Mesendoderm (in vitro differentiated cells): ENCODE results near the gene ZNF664. TPM values are rescaled to one million over a fixed set of nuclear protein-coding genes. Genes with fewer than 3 reads are reported as not detected.

ENCODE experiments used
- DNase-seq: peaks from one replicate; pipeline ENCODE4 v3.0.0; 2013
- H2AK5ac ChIP-seq: 2 replicates; pipeline ENCODE4 v1.6.1; 2013; ENCODE audit warnings: low read length, inconsistent platforms
- H2BK120ac ChIP-seq: 2 replicates; pipeline ENCODE4 v1.6.1; 2013; ENCODE audit warnings: low read depth, mild to moderate bottlenecking, low read length, moderate library complexity, mixed read lengths
- H2BK15ac ChIP-seq: replicated peaks from 2 replicates; pipeline ENCODE4 v1.6.1; 2013; ENCODE audit warnings: low read depth, mild to moderate bottlenecking, moderate library complexity
- H2BK5ac ChIP-seq: 2 replicates; pipeline ENCODE4 v1.6.1; 2013; ENCODE audit warnings: low read length, inconsistent platforms
- H3K18ac ChIP-seq: 2 replicates; pipeline ENCODE4 v1.6.1; 2013; ENCODE audit warnings: mild to moderate bottlenecking, low read length, mixed read lengths
- H3K23ac ChIP-seq: one replicate; pipeline ENCODE4 v1.6.1; 2013; ENCODE audit warnings: low read length
- H3K27ac ChIP-seq: 2 replicates; pipeline ENCODE4 v1.5.1; 2013; ENCODE audit warnings: low read depth, mild to moderate bottlenecking, inconsistent platforms, low read length, moderate library complexity
- H3K27me3 ChIP-seq: 2 replicates; pipeline ENCODE4 v1.6.1; 2013; ENCODE audit warnings: low read length, control low read depth, mild to moderate bottlenecking, inconsistent platforms; ENCODE audit not compliant: insufficient read depth, poor library complexity
- H3K36me3 ChIP-seq: 2 replicates; pipeline ENCODE4 v1.6.1; 2013; ENCODE audit warnings: low read length, inconsistent platforms; ENCODE audit not compliant: control insufficient read depth, insufficient read depth
- H3K4ac ChIP-seq: one replicate; pipeline ENCODE4 v1.6.1; 2013; ENCODE audit warnings: low read depth, mild to moderate bottlenecking, low read length, moderate library complexity
- H3K4me1 ChIP-seq: 2 replicates; pipeline ENCODE4 v1.6.1; 2013; ENCODE audit warnings: low read depth, low read length, inconsistent platforms; ENCODE audit not compliant: control insufficient read depth
- H3K4me2 ChIP-seq: 2 replicates; pipeline ENCODE4 v1.6.1; 2013; ENCODE audit warnings: low read length
- H3K4me3 ChIP-seq: 2 replicates; pipeline ENCODE4 v1.5.1; 2013; ENCODE audit warnings: mild to moderate bottlenecking, low read length
- H3K56ac ChIP-seq: one replicate; pipeline ENCODE4 v1.6.1; 2013; ENCODE audit warnings: low read length
- H3K79me1 ChIP-seq: 2 replicates; pipeline ENCODE4 v1.6.1; 2013; ENCODE audit warnings: low read length, inconsistent platforms
- H3K79me2 ChIP-seq: 2 replicates; pipeline ENCODE4 v1.6.1; 2013; ENCODE audit warnings: mild to moderate bottlenecking, low read length; ENCODE audit not compliant: control insufficient read depth, insufficient read depth
- H3K9ac ChIP-seq: 2 replicates; pipeline ENCODE4 v1.6.1; 2013; ENCODE audit warnings: low read length, inconsistent platforms
- H4K5ac ChIP-seq: one replicate; pipeline ENCODE4 v1.6.1; 2013; ENCODE audit warnings: low read length
- H4K8ac ChIP-seq: one replicate; pipeline ENCODE4 v1.6.1; 2013; ENCODE audit warnings: low read depth, mild to moderate bottlenecking, control low read depth, low read length, moderate library complexity
- WGBS: extraction: QIAGEN DNeasy Blood & Tissue Kit; methylation state at CpG from one replicate; pipeline ENCODE4 v1.1.7; 2013; ENCODE audit warnings: low lambda C conversion rate, missing lambda C conversion rate; ENCODE audit not compliant: insufficient coverage; ENCODE audit errors: extremely low coverage; 5-methylcytosine and 5-hydroxymethylcytosine counted together
- polyA plus RNA-seq, 2 experiments: library from polyadenylated mRNA; stranded (reverse); fragments of 200-250 nt; gene quantifications; one replicate each; pipeline ENCODE4 v1.2.3, GENCODE V29; 2013

ZNF664 gene
- 36.1 TPM for polyA plus RNA-seq (2013, experiment 1 of 2)
- polyA plus RNA-seq (2013, experiment 2 of 2), result 35.4 TPM

- Histone ChIP-seq H3K27me3 (peaks cover 14% of the 10 kb centered on the region), H2AK5ac (no peak within 1 kb of the TSS)
- WGBS, result no CpG with 5 or more reads among the region's 138 CpGs
Observed at GRCh38 chr12:123972457-123973401, at the start of gene ZNF664, which contains the start of gene CCDC92. Gene ZNF664 (plus strand): TSS chr12:123973215. CDS start chr12:124012145, 38,930 bp downstream. Gene CCDC92 (minus strand): TSS chr12:123972831. CDS start chr12:123944305, 28,526 bp downstream.

GRCh38 chr12:123923927-123924326 lies 49.1 kb upstream of the ZNF664 start:
- no peak for DNase-seq
- Histone ChIP-seq H3K9ac (no peak overlapping the region), H2BK15ac (no peak overlapping the region), H4K8ac (no peak overlapping the region), H3K4me2 (no peak overlapping the region), H3K36me3 (no peaks in the 10 kb centered on the region), H3K79me1 (no peaks in the 10 kb centered on the region), H3K4ac (no peak overlapping the region), H2BK5ac (no peak overlapping the region), H4K5ac (no peak overlapping the region), H3K56ac (no peak overlapping the region), H2AK5ac (no peak overlapping the region), H3K79me2 (no peaks in the 10 kb centered on the region), H3K27ac (no peak overlapping the region), H3K18ac (no peak overlapping the region), H3K4me1 (no peaks in the 10 kb centered on the region), H2BK120ac (no peak overlapping the region), H3K4me3 (no peak overlapping the region), H3K23ac (no peak overlapping the region), H3K27me3 (no peaks in the 10 kb centered on the region)
- WGBS, result no CpG with 5 or more reads among the region's 7 CpGs

More at GRCh38 chr12:123972457-123973401, at the start of gene ZNF664, which contains the start of gene CCDC92:
- Histone ChIP-seq H4K5ac (no peak within 1 kb of the TSS), H3K27ac (peak within 1 kb of the TSS; percentile 97), H3K36me3 (peaks cover 1% of the 10 kb centered on the region), H3K4me1 (peaks cover 4% of the 10 kb centered on the region), H2BK120ac (peak within 1 kb of the TSS; percentile 76), H3K23ac (no peak within 1 kb of the TSS), H3K4me3 (peak within 1 kb of the TSS; percentile 74), H3K79me2 (peaks cover 6% of the 10 kb centered on the region), H2BK15ac (peak within 1 kb of the TSS; percentile 75), H2BK5ac (no peak within 1 kb of the TSS), H3K79me1 (peaks cover 13% of the 10 kb centered on the region), H3K56ac (peak within 1 kb of the TSS; percentile 93), H3K4ac (peak within 1 kb of the TSS; percentile 73), H4K8ac (peak within 1 kb of the TSS; percentile 99), H3K18ac (peak within 1 kb of the TSS; percentile 99), H3K9ac (peak within 1 kb of the TSS; percentile 85), H3K4me2 (peak within 1 kb of the TSS; percentile 95)
- DNase-seq, result peak; percentile 97

GRCh38 chr12:123924539-123924938 lies 48.5 kb upstream of the ZNF664 start:
- H3K79me1 ChIP-seq, result no peaks in the 10 kb centered on the region
- H2BK120ac ChIP-seq, result no peak overlapping the region
- H4K5ac ChIP-seq, result no peak overlapping the region
- H3K36me3 ChIP-seq, result no peaks in the 10 kb centered on the region
- DNase-seq, result no peak
- no peak overlapping the region for H3K4me3 ChIP-seq
- H3K4me2 ChIP-seq, result no peak overlapping the region
- no peak overlapping the region for H3K4ac ChIP-seq
- no peak overlapping the region for H3K27ac ChIP-seq
- no peaks in the 10 kb centered on the region for H3K27me3 ChIP-seq
- H2BK5ac ChIP-seq, result no peak overlapping the region
- H3K56ac ChIP-seq, result no peak overlapping the region
- no peak overlapping the region for H4K8ac ChIP-seq
- no peak overlapping the region for H3K18ac ChIP-seq
- no peaks in the 10 kb centered on the region for H3K4me1 ChIP-seq
- H2AK5ac ChIP-seq, result no peak overlapping the region
- H3K79me2 ChIP-seq, result no peaks in the 10 kb centered on the region
- no peak overlapping the region for H2BK15ac ChIP-seq
- no peak overlapping the region for H3K23ac ChIP-seq
- H3K9ac ChIP-seq, result no peak overlapping the region
- WGBS, result no CpG with 5 or more reads among the region's 4 CpGs

GRCh38 chr12:123928274-123928865 lies 44.6 kb upstream of the ZNF664 start:
- H2BK15ac ChIP-seq, result no peak overlapping the region
- H3K4me3 ChIP-seq, result no peak overlapping the region
- no peak overlapping the region for H4K5ac ChIP-seq
- no peak overlapping the region for H3K56ac ChIP-seq
- no peak overlapping the region for H3K27ac ChIP-seq
- no peak overlapping the region for H2BK5ac ChIP-seq
- no peaks in the 10 kb centered on the region for H3K27me3 ChIP-seq
- H3K9ac ChIP-seq, result no peak overlapping the region
- H3K4me1 ChIP-seq, result no peaks in the 10 kb centered on the region
- H4K8ac ChIP-seq, result no peak overlapping the region
- no CpG with 5 or more reads among the region's 15 CpGs for WGBS
- no peak for DNase-seq
- H2BK120ac ChIP-seq, result no peak overlapping the region
- H3K36me3 ChIP-seq, result no peaks in the 10 kb centered on the region
- H3K23ac ChIP-seq, result no peak overlapping the region
- no peak overlapping the region for H3K4me2 ChIP-seq
- H2AK5ac ChIP-seq, result no peak overlapping the region
- no peak overlapping the region for H3K18ac ChIP-seq
- H3K4ac ChIP-seq, result no peak overlapping the region
- H3K79me1 ChIP-seq, result no peaks in the 10 kb centered on the region
- H3K79me2 ChIP-seq, result no peaks in the 10 kb centered on the region

- H3K4me3 ChIP-seq, result no peak overlapping the region
- no peak overlapping the region for H3K56ac ChIP-seq
- no peaks in the 10 kb centered on the region for H3K36me3 ChIP-seq
- no peak overlapping the region for H2BK5ac ChIP-seq
- H3K9ac ChIP-seq, result no peak overlapping the region
- no peak overlapping the region for H3K23ac ChIP-seq
- no peak overlapping the region for H2AK5ac ChIP-seq
- DNase-seq, result no peak
- no peaks in the 10 kb centered on the region for H3K27me3 ChIP-seq
- no peaks in the 10 kb centered on the region for H3K79me2 ChIP-seq
- H3K4me1 ChIP-seq, result no peaks in the 10 kb centered on the region
- H3K4ac ChIP-seq, result no peak overlapping the region
- no CpG with 5 or more reads among the region's 7 CpGs for WGBS
- no peak overlapping the region for H3K18ac ChIP-seq
- no peak overlapping the region for H3K27ac ChIP-seq
- H3K4me2 ChIP-seq, result no peak overlapping the region
- H2BK120ac ChIP-seq, result no peak overlapping the region
- no peak overlapping the region for H2BK15ac ChIP-seq
- H3K79me1 ChIP-seq, result no peaks in the 10 kb centered on the region
- H4K5ac ChIP-seq, result no peak overlapping the region
- no peak overlapping the region for H4K8ac ChIP-seq
Observed at GRCh38 chr12:123928897-123929296, 44.1 kb upstream of the ZNF664 start.
